Lower leg skin (tissue), 4 donors: ENCODE data around the gene CEACAM4. TPM values are rescaled to one million over a fixed set of nuclear protein-coding genes. Genes with fewer than 3 reads are reported as not detected.

ENCODE experiments used
- DNase-seq, 2 donors: peaks; one replicate each; pipeline ENCODE4 v3.0.0-alpha.2; 2019; ENCODE audit warnings: low spot score in 2 of 2
- H3K4me3 ChIP-seq: fragments of 200-600 bp; sonication (generic); 2 replicates; pipeline ENCODE4 v1.5.1; 2017; ENCODE audit warnings: mild to moderate bottlenecking, low read depth; ENCODE audit not compliant: poor library complexity, severe bottlenecking
- CTCF ChIP-seq, 3 donors: fragments of 450-650 bp; IDR thresholded peaks; one replicate each; pipeline ENCODE4 v1.5.1; 2016; ENCODE audit warnings: antibody characterized with exemption in 3 of 3, mild to moderate bottlenecking in 3 of 3, moderate library complexity in 2 of 3
- POLR2A ChIP-seq, 2 donors: fragments of 450-650 bp; IDR thresholded peaks; one replicate each; pipeline ENCODE4 v1.6.1; 2016 to 2017; ENCODE audit warnings: antibody characterized with exemption in 2 of 2, mild to moderate bottlenecking in 1 of 2, moderate library complexity in 1 of 2
- WGBS, 2 donors: methylation state at CpG; one replicate each; pipeline ENCODE4 v1.1.5; 2018; 5-methylcytosine and 5-hydroxymethylcytosine counted together
- intact Hi-C: fragments of 100-400 bp; cut with DNase I; formaldehyde crosslinking; loops from one replicate; pipeline ENCODE4 v1.15.0; 2023; ENCODE audit warnings: low total_unique reads
- total RNA-seq, 4 donors: library from RNA; depleted of rRNA; stranded (reverse); fragments of >200 nt; gene quantifications; one replicate each; pipeline ENCODE4 v1.1.0, GENCODE V29; 2016

The CEACAM4 gene
- total RNA-seq, 4 donors from 2014 or later = 0.84 to 0.88 TPM; not detected in 2

GRCh38 chr19:41616792-41617621 lies 9.9 kb downstream of the CEACAM4 start:
- no peak overlapping the region for H3K4me3 ChIP-seq
- DNase-seq = no peak
- 42 to 45% methylated on average over 9 of the region's 9 CpGs for WGBS, 2 donors
- intact Hi-C loops = no loop called here
- TF ChIP-seq POLR2A (IDR thresholded peaks at IDR 0.05) (no peak), CTCF (IDR thresholded peaks at IDR 0.05) (no peak)

GRCh38 chr19:41615207-41615606 lies 11.7 kb downstream of the CEACAM4 start:
- intact Hi-C loops = no loop called here
- WGBS, 2 donors = 58 to 85% methylated on average over 4 of the region's 4 CpGs
- no peak for DNase-seq
- TF ChIP-seq POLR2A (IDR thresholded peaks at IDR 0.05) (no peak), CTCF (IDR thresholded peaks at IDR 0.05) (no peak)
- H3K4me3 ChIP-seq = no peak overlapping the region

GRCh38 chr19:41612483-41612882 lies 14.4 kb downstream of the CEACAM4 start:
- TF ChIP-seq CTCF (IDR thresholded peaks at IDR 0.05) = no peak
- TF ChIP-seq POLR2A (IDR thresholded peaks at IDR 0.05) = no peak
- no peak for DNase-seq
- intact Hi-C loops = no loop called here
- no peak overlapping the region for H3K4me3 ChIP-seq
- WGBS, 2 donors = 63 to 71% methylated on average over 4 of the region's 4 CpGs

- no peak overlapping the region for H3K4me3 ChIP-seq
- intact Hi-C loops = no loop called here
- no peak for DNase-seq
- TF ChIP-seq POLR2A (IDR thresholded peaks at IDR 0.05) (no peak), CTCF (IDR thresholded peaks at IDR 0.05) (no peak)
These were observed 16.1 kb downstream of the CEACAM4 start for GRCh38 chr19:41610789-41611188.

GRCh38 chr19:41607668-41608067 lies 19.2 kb downstream of the CEACAM4 start:
- 79% methylated on average over 1 of the region's 1 CpG for WGBS, 2 donors
- TF ChIP-seq POLR2A (IDR thresholded peaks at IDR 0.05) (no peak), CTCF (IDR thresholded peaks at IDR 0.05) (no peak)
- no peak overlapping the region for H3K4me3 ChIP-seq
- no peak for DNase-seq
- intact Hi-C loops = no loop called here
